Left cardiac atrium (tissue), 4 donors: ENCODE data around the gene ALB. TPM values are rescaled to one million over a fixed set of nuclear protein-coding genes. Genes with fewer than 3 reads are reported as not detected.

Experiments
- ATAC-seq, 2 donors: fragments of 200-7000 bp; cut with Tn5 transposase; one replicate each; pipeline ENCODE4 v1.9.1; 2020; ENCODE audit warnings: mild to moderate bottlenecking in 2 of 2, moderate library complexity in 2 of 2
- DNase-seq: peaks from one replicate; pipeline ENCODE4 v3.0.0-alpha.2; 2020
- intact Hi-C, 2 donors: fragments of 100-400 bp; cut with DNase I; formaldehyde crosslinking; loops; one replicate each; pipeline versions ENCODE4 v1.14.1 to v1.15.1; 2022 to 2023
- total RNA-seq, 2 donors: library from RNA; stranded (reverse); fragmentation: NEBNext Ultra II Directional; extraction: Animal tissue kit (Norgen Biotek cat#: 25700); gene quantifications; one replicate each; pipeline ENCODE4 v1.2.1, GENCODE V29; 2021
- donor health status: DM: no; HTN: yes; CAD: no.
- donor health status: DM: no; HTN: yes; CAD: no; lungs with severe emphysema.
- donor health status: DM: yes; HTN: yes; CAD: no.
- donor health status: Dilated cardiomyopathy.

The ALB gene
- total RNA-seq, 2 donors from 2014 or later, result 1.5 to 2.2 TPM

DNA sequence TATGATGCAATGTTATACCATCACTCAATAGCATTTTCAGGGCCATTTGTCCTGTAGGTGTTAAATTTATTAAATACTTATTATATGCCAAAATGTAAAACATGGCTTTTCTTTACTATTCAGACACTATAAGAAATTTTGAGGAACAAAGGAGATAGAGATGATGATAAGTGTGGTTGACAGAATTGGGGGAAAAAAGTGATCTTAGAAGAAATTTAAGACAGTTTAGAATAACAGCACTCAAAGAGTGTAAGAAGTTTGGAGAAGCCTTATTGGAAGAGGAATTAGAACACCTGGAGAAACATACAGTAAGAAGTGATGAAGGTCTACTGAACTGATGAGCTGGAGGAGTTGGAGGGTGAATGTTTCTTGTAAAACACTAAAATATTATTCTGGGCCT is 19.1 kb downstream of the ALB start:
- no peak for ATAC-seq
- intact Hi-C loops, result no loop called here
- DNase-seq, result no peak

DNA sequence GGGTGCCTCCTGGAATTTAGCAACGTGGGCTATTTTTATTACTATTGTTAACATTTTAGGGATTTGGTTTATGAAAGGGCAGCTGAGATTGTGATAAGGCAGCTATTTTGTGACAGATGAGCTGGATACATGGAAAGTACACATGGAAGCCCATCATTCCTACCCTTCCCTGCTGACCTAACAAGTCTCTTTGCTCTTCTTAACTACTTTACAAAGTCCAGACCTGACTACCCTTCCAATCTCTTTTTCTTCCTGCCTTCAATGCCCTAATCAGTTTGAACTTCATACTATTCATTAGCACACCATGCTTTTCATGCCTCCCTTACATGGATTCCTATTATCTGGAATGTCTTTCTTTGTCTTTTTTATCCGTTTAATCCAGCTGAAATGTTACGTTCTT is 22.6 kb downstream of the ALB start:
- intact Hi-C loops, result no loop called here
- DNase-seq, result no peak

DNA sequence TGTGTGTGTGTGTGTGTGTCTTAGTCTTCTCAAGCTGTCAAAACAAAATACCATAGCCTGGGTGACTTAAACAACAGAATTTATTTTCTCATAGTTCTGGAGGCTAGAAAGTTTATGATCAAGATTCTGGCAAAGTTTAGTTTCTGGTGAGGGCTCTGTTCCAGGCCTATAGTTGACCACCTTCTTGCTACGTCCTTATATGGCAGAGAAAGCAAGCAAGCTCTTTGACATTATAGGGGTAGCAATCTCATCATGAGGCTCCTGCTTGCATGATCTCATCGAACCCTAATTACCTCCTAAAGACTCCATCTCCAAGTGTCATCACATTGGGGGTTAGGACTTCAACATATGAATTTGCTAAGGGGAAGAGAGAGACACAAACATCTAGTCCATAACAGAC is 25.0 kb downstream of the ALB start:
- ATAC-seq, result no peak
- intact Hi-C loops, result no loop called here

More for the DNA sequence above, 22.6 kb downstream of the ALB start:
- ATAC-seq, result no peak

DNA sequence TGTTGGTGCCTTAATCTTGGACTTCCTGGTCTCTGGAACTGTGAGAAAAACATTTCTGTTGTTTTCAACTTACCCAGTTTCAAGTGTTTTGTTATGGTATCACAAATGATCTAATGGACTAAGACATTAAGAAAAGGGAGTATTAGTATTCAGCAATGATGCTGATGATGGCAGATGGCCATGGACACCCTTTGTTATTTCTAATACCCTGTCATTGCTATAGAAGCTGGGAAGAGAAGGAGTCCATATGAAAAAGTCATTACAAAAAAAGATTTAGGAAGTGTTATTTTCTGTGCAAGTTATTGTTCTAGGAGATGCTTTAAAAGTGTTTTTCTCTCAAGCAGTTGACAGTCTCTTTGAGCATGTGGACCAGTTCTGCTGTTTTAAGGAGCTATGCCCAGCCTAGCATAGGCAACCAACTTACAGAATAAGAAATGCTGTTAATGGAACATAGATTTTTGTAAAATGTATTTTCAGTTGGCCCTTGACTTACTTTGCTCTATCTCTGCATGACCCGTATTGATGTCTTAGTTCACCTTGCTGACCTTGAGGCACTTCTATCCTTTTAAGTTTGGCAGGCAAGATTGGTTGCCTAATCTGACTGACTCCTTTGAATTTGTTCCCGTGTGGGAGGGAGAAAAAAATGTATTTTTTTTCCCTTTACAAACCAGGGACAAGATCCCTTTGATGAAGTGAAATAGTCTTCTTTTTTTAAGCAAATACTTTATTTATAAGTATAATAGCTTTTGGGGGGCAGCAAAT is 25.9 kb downstream of the ALB start:
- intact Hi-C loops, result no loop called here
- ATAC-seq (no peak), DNase-seq (no peak)

More for the DNA sequence above, 25.0 kb downstream of the ALB start:
- no peak for DNase-seq

DNA sequence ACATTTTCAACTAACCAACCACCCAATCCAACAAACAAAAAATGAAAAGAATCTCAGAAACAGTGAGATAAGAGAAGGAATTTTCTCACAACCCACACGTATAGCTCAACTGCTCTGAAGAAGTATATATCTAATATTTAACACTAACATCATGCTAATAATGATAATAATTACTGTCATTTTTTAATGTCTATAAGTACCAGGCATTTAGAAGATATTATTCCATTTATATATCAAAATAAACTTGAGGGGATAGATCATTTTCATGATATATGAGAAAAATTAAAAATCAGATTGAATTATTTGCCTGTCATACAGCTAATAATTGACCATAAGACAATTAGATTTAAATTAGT is 27.7 kb downstream of the ALB start:
- ATAC-seq (no peak), DNase-seq (no peak)
- intact Hi-C loops, result no loop called here

DNA sequence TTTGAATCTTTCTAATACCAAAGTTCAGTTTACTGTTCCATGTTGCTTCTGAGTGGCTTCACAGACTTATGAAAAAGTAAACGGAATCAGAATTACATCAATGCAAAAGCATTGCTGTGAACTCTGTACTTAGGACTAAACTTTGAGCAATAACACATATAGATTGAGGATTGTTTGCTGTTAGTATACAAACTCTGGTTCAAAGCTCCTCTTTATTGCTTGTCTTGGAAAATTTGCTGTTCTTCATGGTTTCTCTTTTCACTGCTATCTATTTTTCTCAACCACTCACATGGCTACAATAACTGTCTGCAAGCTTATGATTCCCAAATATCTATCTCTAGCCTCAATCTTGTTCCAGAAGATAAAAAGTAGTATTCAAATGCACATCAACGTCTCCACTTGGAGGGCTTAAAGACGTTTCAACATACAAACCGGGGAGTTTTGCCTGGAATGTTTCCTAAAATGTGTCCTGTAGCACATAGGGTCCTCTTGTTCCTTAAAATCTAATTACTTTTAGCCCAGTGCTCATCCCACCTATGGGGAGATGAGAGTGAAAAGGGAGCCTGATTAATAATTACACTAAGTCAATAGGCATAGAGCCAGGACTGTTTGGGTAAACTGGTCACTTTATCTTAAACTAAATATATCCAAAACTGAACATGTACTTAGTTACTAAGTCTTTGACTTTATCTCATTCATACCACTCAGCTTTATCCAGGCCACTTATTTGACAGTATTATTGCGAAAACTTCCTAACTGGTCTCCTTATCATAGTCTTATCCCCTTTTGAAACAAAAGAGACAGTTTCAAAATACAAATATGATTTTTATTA is 28.3 kb downstream of the ALB start:
- DNase-seq, result no peak
- no peak for ATAC-seq
- intact Hi-C loops, result no loop called here

DNA sequence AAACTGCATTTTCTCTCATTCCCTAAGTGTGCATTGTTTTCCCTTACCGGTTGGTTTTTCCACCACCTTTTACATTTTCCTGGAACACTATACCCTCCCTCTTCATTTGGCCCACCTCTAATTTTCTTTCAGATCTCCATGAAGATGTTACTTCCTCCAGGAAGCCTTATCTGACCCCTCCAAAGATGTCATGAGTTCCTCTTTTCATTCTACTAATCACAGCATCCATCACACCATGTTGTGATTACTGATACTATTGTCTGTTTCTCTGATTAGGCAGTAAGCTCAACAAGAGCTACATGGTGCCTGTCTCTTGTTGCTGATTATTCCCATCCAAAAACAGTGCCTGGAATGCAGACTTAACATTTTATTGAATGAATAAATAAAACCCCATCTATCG is 29.1 kb downstream of the ALB start:
- intact Hi-C loops, result no loop called here
- ATAC-seq (no peak), DNase-seq (no peak)

DNA sequence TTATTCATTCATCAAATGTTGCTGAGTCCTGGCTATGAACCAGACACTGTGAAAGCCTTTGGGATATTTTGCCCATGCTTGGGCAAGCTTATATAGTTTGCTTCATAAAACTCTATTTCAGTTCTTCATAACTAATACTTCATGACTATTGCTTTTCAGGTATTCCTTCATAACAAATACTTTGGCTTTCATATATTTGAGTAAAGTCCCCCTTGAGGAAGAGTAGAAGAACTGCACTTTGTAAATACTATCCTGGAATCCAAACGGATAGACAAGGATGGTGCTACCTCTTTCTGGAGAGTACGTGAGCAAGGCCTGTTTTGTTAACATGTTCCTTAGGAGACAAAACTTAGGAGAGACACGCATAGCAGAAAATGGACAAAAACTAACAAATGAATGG is 30.2 kb downstream of the ALB start:
- ATAC-seq (no peak), DNase-seq (no peak)
- intact Hi-C loops, result no loop called here

DNA sequence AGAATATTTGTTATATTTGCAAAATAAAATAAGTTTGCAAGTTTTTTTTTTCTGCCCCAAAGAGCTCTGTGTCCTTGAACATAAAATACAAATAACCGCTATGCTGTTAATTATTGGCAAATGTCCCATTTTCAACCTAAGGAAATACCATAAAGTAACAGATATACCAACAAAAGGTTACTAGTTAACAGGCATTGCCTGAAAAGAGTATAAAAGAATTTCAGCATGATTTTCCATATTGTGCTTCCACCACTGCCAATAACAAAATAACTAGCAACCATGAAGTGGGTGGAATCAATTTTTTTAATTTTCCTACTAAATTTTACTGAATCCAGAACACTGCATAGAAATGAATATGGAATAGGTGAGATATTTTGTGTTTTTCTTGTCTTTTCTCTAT is 31.9 kb downstream of the ALB start, which contains the start of gene AFP:
Gene AFP (plus strand): TSS at position 238 of the 400 bp plus-strand sequence. CDS start 42 bp downstream, at position 280.
- ATAC-seq (no peak), DNase-seq (no peak)
- intact Hi-C loops, result no loop called here

DNA sequence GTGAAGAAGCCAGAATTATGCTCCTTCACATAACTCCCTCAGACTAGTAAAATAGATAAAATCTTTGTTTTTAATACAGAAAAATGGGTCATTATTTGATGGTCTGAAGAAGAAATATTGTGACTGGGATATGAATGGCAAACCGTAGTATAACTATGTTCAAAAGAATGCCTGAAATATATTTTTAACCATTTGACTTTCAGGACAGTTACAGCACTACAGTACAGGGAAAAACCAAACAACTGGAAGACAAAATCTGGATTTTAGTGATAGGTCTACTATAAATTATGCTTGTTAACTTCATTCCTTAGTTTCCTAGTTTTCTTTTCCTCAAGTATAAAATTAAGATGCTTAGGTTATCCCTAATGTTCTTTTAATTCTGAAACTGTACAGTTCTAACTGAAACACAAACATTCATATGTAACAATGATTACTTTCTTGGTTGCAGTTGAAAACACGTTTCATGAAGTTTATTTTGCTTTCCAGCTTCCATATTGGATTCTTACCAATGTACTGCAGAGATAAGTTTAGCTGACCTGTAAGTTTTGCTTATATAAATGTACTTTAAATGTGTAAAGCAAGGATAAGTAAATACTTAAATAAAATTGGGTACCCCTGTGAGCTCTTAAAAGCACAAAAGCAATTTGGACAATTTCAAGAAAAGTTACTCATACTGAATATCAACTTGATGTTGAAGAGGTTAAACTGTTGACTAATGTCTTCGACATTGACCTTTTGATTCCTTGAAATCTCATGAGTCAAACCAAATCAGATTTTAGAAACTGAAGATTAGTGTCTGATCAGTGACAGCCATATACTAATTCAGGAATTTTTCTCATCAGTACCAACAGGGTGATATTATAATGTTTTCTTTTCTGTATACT is 32.8 kb downstream of the ALB start:
- intact Hi-C loops, result no loop called here
- no peak for ATAC-seq
- DNase-seq, result no peak

DNA sequence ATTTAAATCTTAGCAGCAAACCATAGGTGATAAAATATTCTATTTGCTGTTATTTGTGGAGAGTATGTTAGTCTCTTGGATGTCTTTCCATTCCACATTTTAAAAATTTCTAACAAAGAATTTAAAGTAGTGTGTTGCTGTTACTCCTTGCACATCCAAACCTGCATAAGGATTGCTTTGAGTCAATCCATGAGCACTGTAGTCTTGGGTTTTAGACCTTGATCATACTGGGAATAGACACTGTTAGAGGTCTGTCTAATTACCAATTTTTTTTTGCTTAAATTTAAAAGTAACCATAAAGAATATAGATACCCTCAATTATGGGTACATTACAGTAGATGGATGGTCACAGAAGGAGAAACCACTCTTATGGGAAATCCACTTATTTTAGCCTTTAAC is 33.5 kb downstream of the ALB start:
- ATAC-seq (no peak), DNase-seq (no peak)
- intact Hi-C loops, result no loop called here

DNA sequence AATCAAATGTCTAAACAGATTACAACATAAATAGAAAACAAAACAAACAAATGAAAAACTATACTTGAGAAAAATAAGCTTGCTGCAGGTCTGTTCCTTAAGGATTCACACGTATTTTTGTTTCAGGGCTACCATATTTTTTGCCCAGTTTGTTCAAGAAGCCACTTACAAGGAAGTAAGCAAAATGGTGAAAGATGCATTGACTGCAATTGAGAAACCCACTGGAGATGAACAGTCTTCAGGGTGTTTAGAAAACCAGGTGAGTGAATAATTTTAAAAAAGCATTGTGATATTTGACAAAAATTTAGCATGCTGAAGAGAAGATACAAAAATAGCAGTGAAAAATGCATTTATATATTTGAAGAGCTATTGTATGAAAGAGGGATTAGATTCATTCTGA is 34.0 kb downstream of the ALB start:
- intact Hi-C loops, result no loop called here
- ATAC-seq, result no peak

DNA sequence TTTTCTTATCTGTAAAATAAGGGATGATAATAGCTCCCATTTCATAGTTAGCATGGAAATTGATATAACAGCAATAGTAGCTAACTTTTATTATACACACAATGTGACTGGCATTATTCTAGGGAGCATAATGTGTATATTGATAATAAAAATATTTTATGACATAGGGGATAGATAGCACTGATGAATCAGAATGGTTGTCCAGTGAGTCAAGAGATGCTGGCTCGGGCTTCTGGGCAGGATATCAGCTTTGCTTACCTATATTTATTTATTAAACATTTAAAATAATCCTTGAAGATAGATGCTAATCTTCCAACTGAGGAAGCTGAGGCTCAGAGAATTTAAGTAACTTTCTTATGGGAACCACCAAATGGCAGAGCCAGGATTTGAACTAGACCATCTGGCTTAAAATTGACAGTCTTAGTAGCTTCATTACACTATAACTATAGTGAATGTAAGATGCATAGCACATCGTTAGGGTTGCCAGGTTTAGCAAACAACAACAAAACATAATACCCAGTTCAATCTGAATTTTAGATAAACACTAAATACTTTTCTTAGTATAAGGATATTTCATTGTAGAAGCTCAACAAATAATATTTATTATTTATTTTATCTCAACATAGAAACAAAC is 34.6 kb downstream of the ALB start:
- intact Hi-C loops, result no loop called here
- DNase-seq (no peak), ATAC-seq (no peak)

More for the DNA sequence above, 34.0 kb downstream of the ALB start:
- no peak for DNase-seq

DNA sequence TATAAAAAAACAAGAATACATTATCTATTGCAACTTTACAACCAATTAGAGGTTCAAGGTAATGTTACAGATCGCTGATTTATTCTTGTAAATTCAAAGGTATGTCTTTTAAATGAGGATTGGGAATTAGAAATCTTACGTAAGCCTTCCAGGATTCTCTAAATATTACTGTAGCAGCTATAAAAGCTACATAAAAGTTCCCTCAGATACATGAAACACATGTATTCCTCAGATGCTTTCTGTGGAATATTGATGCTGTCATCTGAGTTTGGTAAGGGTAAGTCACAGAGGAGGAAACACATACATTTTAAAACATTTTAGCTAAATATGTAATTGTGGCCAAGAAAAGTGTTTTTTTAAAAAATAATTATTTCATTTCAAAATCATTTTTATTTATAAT is 35.4 kb downstream of the ALB start:
- no peak for DNase-seq
- no peak for ATAC-seq
- intact Hi-C loops, result no loop called here

DNA sequence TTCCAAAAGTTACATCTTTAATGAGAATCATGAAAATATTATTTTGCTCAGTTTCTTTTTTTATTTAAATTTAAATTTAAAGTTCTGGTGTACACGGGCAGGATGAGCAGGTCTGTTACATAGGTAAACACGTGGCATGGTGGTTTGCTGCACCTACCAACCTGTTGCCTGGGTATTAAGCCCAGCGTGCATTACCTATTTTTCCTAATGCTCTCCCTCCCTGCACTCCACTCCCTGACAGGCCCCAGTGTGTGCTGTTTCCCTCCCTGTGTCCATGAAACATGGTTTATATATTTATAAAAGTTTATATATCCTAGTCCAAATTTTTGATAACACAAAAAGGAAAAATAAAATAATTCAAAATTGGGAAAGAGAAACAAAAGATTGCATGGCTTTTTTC is 35.9 kb downstream of the ALB start:
- ATAC-seq (no peak), DNase-seq (no peak)
- intact Hi-C loops, result no loop called here

DNA sequence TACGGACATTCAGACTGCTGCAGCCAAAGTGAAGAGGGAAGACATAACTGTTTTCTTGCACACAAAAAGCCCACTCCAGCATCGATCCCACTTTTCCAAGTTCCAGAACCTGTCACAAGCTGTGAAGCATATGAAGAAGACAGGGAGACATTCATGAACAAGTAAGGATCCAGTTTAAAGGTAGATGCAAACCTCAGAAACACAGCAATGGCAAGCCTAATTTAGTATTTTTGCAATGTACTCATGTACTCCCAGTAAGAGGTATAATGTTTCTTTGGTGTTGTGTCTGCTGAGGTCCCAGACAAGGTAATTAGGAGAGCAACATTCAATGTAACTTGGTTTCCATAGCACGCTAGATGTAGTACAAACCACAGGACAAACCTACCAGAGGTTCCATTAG is 36.6 kb downstream of the ALB start:
- ATAC-seq (no peak), DNase-seq (no peak)
- intact Hi-C loops, result no loop called here

DNA sequence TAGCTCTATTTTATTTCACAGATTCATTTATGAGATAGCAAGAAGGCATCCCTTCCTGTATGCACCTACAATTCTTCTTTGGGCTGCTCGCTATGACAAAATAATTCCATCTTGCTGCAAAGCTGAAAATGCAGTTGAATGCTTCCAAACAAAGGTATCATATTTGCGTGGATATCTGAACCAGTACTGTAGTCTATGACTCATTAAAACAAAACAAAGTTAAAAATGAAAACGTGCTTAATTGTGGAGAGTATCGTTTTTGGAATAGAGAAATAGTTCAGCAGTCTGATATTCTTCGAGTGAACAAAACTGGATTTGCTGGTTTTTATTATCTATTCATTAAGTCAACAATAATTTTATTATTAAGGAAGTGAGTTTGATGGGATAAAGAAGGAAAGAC is 38.2 kb downstream of the ALB start:
- DNase-seq (no peak), ATAC-seq (no peak)
- intact Hi-C loops, result no loop called here

DNA sequence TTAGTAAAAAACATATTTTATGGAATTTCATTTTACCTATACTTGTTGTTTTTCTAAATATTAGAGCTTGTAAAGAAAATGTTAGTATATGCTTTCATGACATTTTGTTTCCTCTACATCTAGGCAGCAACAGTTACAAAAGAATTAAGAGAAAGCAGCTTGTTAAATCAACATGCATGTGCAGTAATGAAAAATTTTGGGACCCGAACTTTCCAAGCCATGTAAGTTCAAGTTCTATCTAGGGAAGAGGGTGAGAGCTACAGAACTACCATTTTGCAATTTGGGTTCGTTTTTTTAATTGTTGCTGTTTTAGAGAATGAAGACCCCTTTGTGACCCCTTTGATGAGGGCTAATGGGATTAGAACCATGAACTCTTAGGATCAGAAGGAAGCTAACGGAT is 39.1 kb downstream of the ALB start:
- intact Hi-C loops, result no loop called here
- ATAC-seq (no peak), DNase-seq (no peak)
